Spleen (tissue), 13 donors: ENCODE data around the gene GJA3. TPM values are rescaled to one million over a fixed set of nuclear protein-coding genes. Genes with fewer than 3 reads are reported as not detected.

Experiments
- DNase-seq: peaks from one replicate; pipeline ENCODE4 v3.0.0-alpha.2; 2020
- H3K27ac ChIP-seq, 8 donors: fragments of 200-600 bp; sonication (generic) in 7 of 8; 1 replicate in 4 of 8; 2 replicates in 4 of 8; pipeline versions ENCODE4 v1.5.0 to v1.8.0; 2016 to 2021; ENCODE audit warnings: inconsistent platforms in 4 of 8, mild to moderate bottlenecking in 4 of 8, moderate library complexity in 1 of 8
- H3K27me3 ChIP-seq, 7 donors: fragments of 200-600 bp; sonication (generic) in 6 of 7; replicated peaks in 1 of 7; 1 replicate in 4 of 7; 2 replicates in 3 of 7; pipeline versions ENCODE4 v1.5.0 to v1.8.0; 2016 to 2021; ENCODE audit warnings: inconsistent platforms in 3 of 7, mild to moderate bottlenecking in 1 of 7
- H3K36me3 ChIP-seq, 6 donors: fragments of 200-600 bp; sonication (generic) in 5 of 6; 1 replicate in 4 of 6; 2 replicates in 2 of 6; pipeline versions ENCODE4 v1.5.0 to v1.8.0; 2016 to 2021; ENCODE audit warnings: inconsistent platforms in 2 of 6
- H3K4me1 ChIP-seq, 6 donors: fragments of 200-600 bp; sonication (generic) in 5 of 6; 1 replicate in 3 of 6; 2 replicates in 3 of 6; pipeline versions ENCODE4 v1.5.0 to v1.8.0; 2016 to 2021; ENCODE audit warnings: inconsistent platforms in 3 of 6
- H3K4me3 ChIP-seq, 8 donors: fragments of 200-600 bp; sonication (generic) in 7 of 8; 1 replicate in 4 of 8; 2 replicates in 4 of 8; pipeline versions ENCODE4 v1.5.0 to v1.8.0; 2016 to 2021; ENCODE audit warnings: inconsistent platforms in 4 of 8, mild to moderate bottlenecking in 4 of 8, moderate library complexity in 2 of 8
- H3K9me3 ChIP-seq, 8 donors: fragments of 200-600 bp; sonication (generic) in 7 of 8; 1 replicate in 4 of 8; 2 replicates in 4 of 8; pipeline versions ENCODE4 v1.5.0 to v1.8.0; 2016 to 2021; ENCODE audit warnings: inconsistent platforms in 4 of 8
- CTCF ChIP-seq, 11 experiments: fragments of 200-600 bp in 7 of 11; fragments of 450-650 bp in 4 of 11; sonication (generic) in 4 of 11; IDR thresholded peaks in 8 of 11; conservative IDR thresholded peaks in 3 of 11; 1 replicate in 7 of 11; 2 replicates in 4 of 11; pipeline versions ENCODE4 v1.4.0 to v1.8.0; 2016 to 2021; ENCODE audit warnings: antibody characterized with exemption in 11 of 11, inconsistent platforms in 4 of 11, mild to moderate bottlenecking in 1 of 11
- POLR2A ChIP-seq, 3 donors: fragments of 450-650 bp; IDR thresholded peaks; one replicate each; pipeline ENCODE4 v1.5.1; 2017; ENCODE audit warnings: antibody characterized with exemption in 3 of 3, mild to moderate bottlenecking in 1 of 3
- POLR2AphosphoS5 ChIP-seq, 3 donors: sonication (generic); formaldehyde crosslinking; IDR thresholded peaks; one replicate each; pipeline ENCODE4 v1.5.1; 2017; ENCODE audit warnings: antibody characterized with exemption in 3 of 3
- WGBS, 5 donors: extraction: QIAGEN DNeasy Blood & Tissue Kit in 3 of 5; methylation state at CpG; one replicate each; pipeline versions ENCODE4 v1.1.5 to v1.1.7; 2013 to 2018; 5-methylcytosine and 5-hydroxymethylcytosine counted together
- intact Hi-C: fragments of 100-400 bp; cut with DNase I; formaldehyde crosslinking; loops from one replicate; pipeline ENCODE4 v1.15.0; 2023; ENCODE audit warnings: low total_unique reads
- long read RNA-seq, 2 donors: transcript quantifications; one replicate each; lab custom pipeline, GENCODE V29; 2026
- polyA plus RNA-seq, 3 donors: library from polyadenylated mRNA; stranded (reverse); fragments of 200-250 nt; gene quantifications; one replicate each; pipeline ENCODE4 v1.2.1, GENCODE V29; 2013
- total RNA-seq, 7 donors: library from RNA; depleted of rRNA in 3 of 7; stranded (reverse); fragments of >200 nt in 3 of 7; fragmentation: NEBNext Ultra II Directional in 4 of 7; extraction: Animal tissue kit (Norgen Biotek cat#: 25700) in 4 of 7; gene quantifications; one replicate each; pipeline versions ENCODE4 v1.1.0 to v1.2.1, GENCODE V29; 2016 to 2021
- donor health status: healthy with polysubstance abuse.
- donor health status: DM: no; HTN: no; CAD: no; lungs with moderate emphysema.
- donor health status: DM: no; HTN: no; CAD: no.
- donor health status: Bipolar disorder and iron deficiency.
- donor health status: healthy.
- donor health status: DM: no; HTN: no; CAD: no.
- donor health status: DM: yes; HTN: yes; CAD: no.

The GJA3 gene
- total RNA-seq (under 1 TPM; 0.12 to 0.43 (median 0.26) TPM), polyA plus RNA-seq (under 1 TPM; 0.15 to 0.26 (median 0.24) TPM)
- long read RNA-seq, donor 1: 0 reads
- long read RNA-seq, donor 2: 0 reads

GRCh38 chr13:20160306-20161274 lies at the start of gene GJA3:
TSS of gene GJA3 (minus strand) at chr13:20161052. CDS start at chr13:20143288, 17,764 bp downstream.
- no peak for TF ChIP-seq POLR2AphosphoS5 (IDR thresholded peaks at IDR 0.05)
- 1 to 3% (median 1%) methylated on average over 58 to 93 of the region's 93 CpGs for WGBS, 5 donors

GRCh38 chr13:20209948-20210347 lies 49.1 kb upstream of the GJA3 start:
- no peaks in the 10 kb centered on the region for H3K36me3 ChIP-seq
- H3K4me3 ChIP-seq: no peak overlapping the region
- 65 to 100% (median 90%) methylated on average over 1 of the region's 1 CpG for WGBS, 5 donors
- peaks cover 0 to 29% (median 8%) of the 10 kb centered on the region in 7 donors for H3K27me3 ChIP-seq
- no peaks in the 10 kb centered on the region for H3K4me1 ChIP-seq
- no peak for TF ChIP-seq POLR2AphosphoS5 (IDR thresholded peaks at IDR 0.05)
- no peak for TF ChIP-seq POLR2A (IDR thresholded peaks at IDR 0.05)
- no peak for TF ChIP-seq CTCF (IDR thresholded peaks at IDR 0.05 in 8 of 11, conservative IDR thresholded peaks at IDR 0.05 in 3 of 11)
- no peak overlapping the region for H3K27ac ChIP-seq
- H3K9me3 ChIP-seq: peaks cover 0 to 13% (median 0%) of the 10 kb centered on the region in 8 donors
- intact Hi-C loops: no loop called here
- DNase-seq: no peak

More at GRCh38 chr13:20160306-20161274, at the start of gene GJA3:
- Histone ChIP-seq H3K36me3 (no peaks in the 10 kb centered on the region), H3K4me3 (peak within 1 kb of the TSS; percentile 40 to 89 (median 58)), H3K27me3 (peaks cover 2 to 98% (median 62%) of the 10 kb centered on the region in 7 donors), H3K27ac (peak within 1 kb of the TSS in 3 of 8 donors; percentile 22 to 63 (median 37)), H3K4me1 (peaks cover 9 to 40% (median 27%) of the 10 kb centered on the region in 6 donors), H3K9me3 (no peaks in the 10 kb centered on the region)
- peak; percentile 84 for DNase-seq
- intact Hi-C loops: no loop called here

- intact Hi-C loops: no loop called here
- Histone ChIP-seq H3K27me3 (peaks cover 0 to 45% (median 8%) of the 10 kb centered on the region in 7 donors), H3K27ac (no peak overlapping the region), H3K4me3 (no peak overlapping the region), H3K4me1 (no peaks in the 10 kb centered on the region), H3K9me3 (peaks cover 0 to 6% (median 1%) of the 10 kb centered on the region in 8 donors), H3K36me3 (no peaks in the 10 kb centered on the region)
- no peak for DNase-seq
- TF ChIP-seq POLR2A (IDR thresholded peaks at IDR 0.05): no peak
- no peak for TF ChIP-seq POLR2AphosphoS5 (IDR thresholded peaks at IDR 0.05)
- WGBS, 5 donors: 65 to 70% (median 69%) methylated on average over 16 of the region's 16 CpGs
Observed at GRCh38 chr13:20206698-20207235, 45.9 kb upstream of the GJA3 start.

- H3K4me3 ChIP-seq: no peak overlapping the region
- DNase-seq: no peak
- no peaks in the 10 kb centered on the region for H3K36me3 ChIP-seq
- H3K27ac ChIP-seq: no peak overlapping the region
- H3K27me3 ChIP-seq: peaks cover 0 to 45% (median 8%) of the 10 kb centered on the region in 7 donors
- 67 to 83% (median 77%) methylated on average over 8 to 11 of the region's 11 CpGs for WGBS, 5 donors
- intact Hi-C loops: no loop called here
- no peak for TF ChIP-seq CTCF (IDR thresholded peaks at IDR 0.05 in 8 of 11, conservative IDR thresholded peaks at IDR 0.05 in 3 of 11)
- TF ChIP-seq POLR2A (IDR thresholded peaks at IDR 0.05): no peak
- no peak for TF ChIP-seq POLR2AphosphoS5 (IDR thresholded peaks at IDR 0.05)
- no peaks in the 10 kb centered on the region for H3K4me1 ChIP-seq
- peaks cover 0 to 11% (median 5%) of the 10 kb centered on the region in 8 donors for H3K9me3 ChIP-seq
Observed at GRCh38 chr13:20206065-20206697, 45.3 kb upstream of the GJA3 start.
